K562 (cell line): ENCODE measurements around the gene FARP2. TPM values are rescaled to one million over a fixed set of nuclear protein-coding genes. Genes with fewer than 3 reads are reported as not detected.

Source experiments
- CSDE1 ChIP-seq, 2 experiments: fragments of 450-650 bp; IDR thresholded peaks; 2 replicates each; pipeline ENCODE4 v1.6.1; 2016; ENCODE audit warnings: mild to moderate bottlenecking in 1 of 2
- HDAC6 ChIP-seq: IDR thresholded peaks from 2 replicates; pipeline ENCODE4 v1.6.1; 2012; ENCODE audit warnings: low read depth, mild to moderate bottlenecking, control low read depth, inconsistent platforms, low read length, moderate library complexity
- HNRNPLL ChIP-seq: fragments of 200-400 bp; formaldehyde crosslinking; IDR thresholded peaks from 2 replicates; pipeline ENCODE4 v1.6.1; 2017; ENCODE audit warnings: low read length, low read depth, mild to moderate bottlenecking; ENCODE audit not compliant: poor library complexity, severe bottlenecking
- KDM1A ChIP-seq, 2 experiments: fragments of 450-650 bp; IDR thresholded peaks; 2 replicates each; pipeline ENCODE4 v1.6.1; 2016; ENCODE audit warnings: mild to moderate bottlenecking in 2 of 2
- SAP30 ChIP-seq: fragments of 200-600 bp; sonication (generic); IDR thresholded peaks from 2 replicates; pipeline ENCODE4 v1.6.1; 2012; ENCODE audit warnings: borderline replicate concordance, low read depth, mild to moderate bottlenecking, moderate library complexity, low read length, control low read depth, inconsistent platforms; ENCODE audit not compliant: insufficient read depth, poor library complexity, severe bottlenecking
- SRSF7 ChIP-seq: fragments of 200-400 bp; formaldehyde crosslinking; optimal IDR thresholded peaks from 2 replicates; pipeline ENCODE3; 2017; ENCODE audit warnings: mild to moderate bottlenecking, low read depth, low read length
- TFAM ChIP-seq: fragments of 250-450 bp; sonication (Bioruptor Pico); conservative IDR thresholded peaks from 2 replicates; pipeline ENCODE4 v1.5.0; 2021; ENCODE audit warnings: mild to moderate bottlenecking, moderate library complexity
- YY1 ChIP-seq, 3 experiments: IDR thresholded peaks; 2 replicates each; pipeline ENCODE4 v1.6.1; 2011; ENCODE audit warnings: low read length in 2 of 3, mild to moderate bottlenecking in 2 of 3, moderate library complexity in 2 of 3, borderline replicate concordance in 1 of 3, control low read depth in 1 of 3, low read depth in 1 of 3; ENCODE audit not compliant: insufficient read depth in 3 of 3, insufficient replicate concordance in 2 of 3, control insufficient read depth in 1 of 3, insufficient read length in 1 of 3; ENCODE audit errors: extremely low read depth in 1 of 3
- ZFP91 ChIP-seq: sonication (generic); formaldehyde crosslinking; IDR thresholded peaks from 2 replicates; pipeline ENCODE4 v1.8.0; 2022; ENCODE audit warnings: mild to moderate bottlenecking, missing genetic modification reagents
- ZNF589 ChIP-seq: fragments of 200-800 bp; sonication (Bioruptor generic); IDR thresholded peaks from 2 replicates; pipeline ENCODE4 v1.6.1; 2016; ENCODE audit warnings: low read depth, missing genetic modification characterization, missing compliant biosample characterization
- polyA plus RNA-seq, 8 experiments: library from polyadenylated mRNA; depleted of rRNA in 4 of 8; stranded (reverse) in 5 of 8; unstranded in 3 of 8; fragments of >200 nt; fragmentation: Nextera tagmentation in 2 of 8; fragmentation: Illumina TruSeq in 1 of 8; extraction: Ambion mirVana in 2 of 8; extraction: Trizol in 1 of 8; gene quantifications; 2 replicates each; pipeline versions ENCODE4 v1.2.1 to v1.2.3, GENCODE V29; 2011 to 2014; ENCODE audit warnings: inconsistent platforms in 1 of 8, missing spikeins in 1 of 8
- total RNA-seq, 7 experiments: library from RNA; depleted of rRNA in 6 of 7; stranded (reverse); fragments of >200 nt in 6 of 7; fragmentation: Illumina TruSeq in 2 of 7; extraction: Trizol in 2 of 7; gene quantifications; 2 replicates each; pipeline versions ENCODE4 v1.2.1 to v1.2.3, GENCODE V29; 2011 to 2021; ENCODE audit warnings: low replicate concordance in 1 of 7
- TF ChIP-seq, protein P1 (sequence below): fragments of 450-650 bp; IDR thresholded peaks from 2 replicates; pipeline ENCODE4 v1.6.1; 2016; ENCODE audit warnings: low read depth, mild to moderate bottlenecking, moderate library complexity
- TF ChIP-seq, protein P2 (sequence below): fragments of 250-450 bp; sonication (Bioruptor Pico); IDR thresholded peaks from 2 replicates; pipeline ENCODE4 v1.8.0; 2022; ENCODE audit warnings: inconsistent platforms
- TF ChIP-seq, protein P3 (sequence below): sonication (generic); formaldehyde crosslinking; IDR thresholded peaks from 2 replicates; pipeline ENCODE4 v1.8.1; 2023; ENCODE audit warnings: mild to moderate bottlenecking, missing genetic modification reagents
- TF ChIP-seq, protein P4 (sequence below): fragments of 250-450 bp; sonication (Bioruptor Pico); IDR thresholded peaks from 2 replicates; pipeline ENCODE4 v1.4.0; 2020; ENCODE audit warnings: mild to moderate bottlenecking
- TF ChIP-seq, protein P5 (sequence below): fragments of 450-650 bp; formaldehyde crosslinking; IDR thresholded peaks from 2 replicates; pipeline ENCODE4 v1.4.0; 2022; ENCODE audit warnings: missing genetic modification characterization

Gene FARP2
- total and polyA plus RNA-seq, 9 of the 15 experiments (the other 6 are each of a cell fraction or from before 2014, with no cell fraction given) = 4.1 to 38.1 (median 21.1) TPM

DNA sequence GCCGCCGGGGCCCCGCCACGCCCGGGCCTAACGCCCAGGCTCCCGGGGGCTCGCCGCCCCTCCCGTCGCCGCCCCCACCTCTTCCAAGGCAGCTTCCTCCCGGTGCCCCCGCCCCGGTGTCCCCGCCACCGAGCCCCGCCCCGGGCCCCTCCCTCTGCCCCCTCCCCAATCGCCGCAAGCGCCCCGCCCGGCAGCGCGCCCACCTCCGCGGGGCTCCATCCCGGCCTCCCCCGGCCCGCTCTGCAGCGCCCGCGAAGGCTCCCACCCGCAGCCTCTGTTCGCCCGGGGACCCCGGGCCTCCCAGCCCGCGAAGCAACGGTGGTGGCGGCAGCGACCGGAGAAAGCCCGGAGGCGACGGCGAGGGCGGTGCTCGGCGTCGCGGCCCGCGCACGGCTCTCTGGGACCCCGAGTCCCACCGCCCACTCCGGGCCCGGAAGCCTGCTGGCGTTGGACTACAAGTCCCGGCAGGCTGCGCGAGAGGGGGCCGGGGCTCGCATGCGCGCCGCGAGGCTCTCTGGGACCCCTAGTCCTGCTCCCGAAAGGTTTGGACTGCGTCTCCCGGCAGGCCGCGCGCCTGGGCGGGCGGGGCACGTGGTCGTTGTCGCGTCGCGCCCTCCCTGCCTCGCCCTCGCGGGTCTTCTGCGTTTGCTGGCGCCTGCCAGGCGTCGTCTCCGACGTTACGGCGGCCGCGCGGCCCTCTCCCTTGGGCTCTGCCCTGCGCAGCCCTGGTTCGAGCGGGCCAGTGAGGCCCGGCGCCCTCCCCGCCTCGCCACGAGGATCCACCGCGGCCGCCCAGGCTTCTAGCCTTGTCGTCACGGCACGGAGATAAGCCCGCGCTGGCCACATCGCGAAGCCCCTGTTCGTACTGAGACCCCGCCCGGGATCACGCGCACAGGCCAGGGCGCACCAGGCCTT, 152.4 kb downstream of the FARP2 start, which contains the start of gene STK25 (continued):
- no peak for TF ChIP-seq SRSF7
- no peak for TF ChIP-seq CSDE1 (IDR thresholded peaks at IDR 0.05)
- TF ChIP-seq TFAM = no peak
- no peak for TF ChIP-seq HDAC6
- TF ChIP-seq KDM1A (IDR thresholded peaks at IDR 0.05) = no peak
- TF ChIP-seq, protein P1, sequence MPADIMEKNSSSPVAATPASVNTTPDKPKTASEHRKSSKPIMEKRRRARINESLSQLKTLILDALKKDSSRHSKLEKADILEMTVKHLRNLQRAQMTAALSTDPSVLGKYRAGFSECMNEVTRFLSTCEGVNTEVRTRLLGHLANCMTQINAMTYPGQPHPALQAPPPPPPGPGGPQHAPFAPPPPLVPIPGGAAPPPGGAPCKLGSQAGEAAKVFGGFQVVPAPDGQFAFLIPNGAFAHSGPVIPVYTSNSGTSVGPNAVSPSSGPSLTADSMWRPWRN = no peak
- no peak for TF ChIP-seq HNRNPLL
- peak; percentile 62; the same call in 1 of the 2 replicates for TF ChIP-seq ZNF589 (CRISPR knock-in tag)
- TF ChIP-seq SAP30 = peak; percentile 4
- TF ChIP-seq, protein P2, sequence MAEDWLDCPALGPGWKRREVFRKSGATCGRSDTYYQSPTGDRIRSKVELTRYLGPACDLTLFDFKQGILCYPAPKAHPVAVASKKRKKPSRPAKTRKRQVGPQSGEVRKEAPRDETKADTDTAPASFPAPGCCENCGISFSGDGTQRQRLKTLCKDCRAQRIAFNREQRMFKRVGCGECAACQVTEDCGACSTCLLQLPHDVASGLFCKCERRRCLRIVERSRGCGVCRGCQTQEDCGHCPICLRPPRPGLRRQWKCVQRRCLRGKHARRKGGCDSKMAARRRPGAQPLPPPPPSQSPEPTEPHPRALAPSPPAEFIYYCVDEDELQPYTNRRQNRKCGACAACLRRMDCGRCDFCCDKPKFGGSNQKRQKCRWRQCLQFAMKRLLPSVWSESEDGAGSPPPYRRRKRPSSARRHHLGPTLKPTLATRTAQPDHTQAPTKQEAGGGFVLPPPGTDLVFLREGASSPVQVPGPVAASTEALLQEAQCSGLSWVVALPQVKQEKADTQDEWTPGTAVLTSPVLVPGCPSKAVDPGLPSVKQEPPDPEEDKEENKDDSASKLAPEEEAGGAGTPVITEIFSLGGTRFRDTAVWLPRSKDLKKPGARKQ (CRISPR knock-in tag) = no peak
- TF ChIP-seq YY1 (IDR thresholded peaks at IDR 0.05; ENCODE audit: borderline replicate concordance in 1 of 3, control insufficient read depth in 1 of 3, extremely low read depth in 1 of 3, insufficient read depth in 3 of 3, insufficient read length in 1 of 3, insufficient replicate concordance in 2 of 3, low read depth in 1 of 3, low read length in 2 of 3) = peak in 1 of 3 experiments; percentile 44
- TF ChIP-seq, protein P3, sequence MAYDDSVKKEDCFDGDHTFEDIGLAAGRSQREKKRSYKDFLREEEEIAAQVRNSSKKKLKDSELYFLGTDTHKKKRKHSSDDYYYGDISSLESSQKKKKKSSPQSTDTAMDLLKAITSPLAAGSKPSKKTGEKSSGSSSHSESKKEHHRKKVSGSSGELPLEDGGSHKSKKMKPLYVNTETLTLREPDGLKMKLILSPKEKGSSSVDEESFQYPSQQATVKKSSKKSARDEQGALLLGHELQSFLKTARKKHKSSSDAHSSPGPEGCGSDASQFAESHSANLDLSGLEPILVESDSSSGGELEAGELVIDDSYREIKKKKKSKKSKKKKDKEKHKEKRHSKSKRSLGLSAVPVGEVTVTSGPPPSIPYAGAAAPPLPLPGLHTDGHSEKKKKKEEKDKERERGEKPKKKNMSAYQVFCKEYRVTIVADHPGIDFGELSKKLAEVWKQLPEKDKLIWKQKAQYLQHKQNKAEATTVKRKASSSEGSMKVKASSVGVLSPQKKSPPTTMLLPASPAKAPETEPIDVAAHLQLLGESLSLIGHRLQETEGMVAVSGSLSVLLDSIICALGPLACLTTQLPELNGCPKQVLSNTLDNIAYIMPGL (CRISPR knock-in tag) = peak; percentile 92
- no peak for TF ChIP-seq ZFP91 (CRISPR knock-in tag)
- TF ChIP-seq, protein P4, sequence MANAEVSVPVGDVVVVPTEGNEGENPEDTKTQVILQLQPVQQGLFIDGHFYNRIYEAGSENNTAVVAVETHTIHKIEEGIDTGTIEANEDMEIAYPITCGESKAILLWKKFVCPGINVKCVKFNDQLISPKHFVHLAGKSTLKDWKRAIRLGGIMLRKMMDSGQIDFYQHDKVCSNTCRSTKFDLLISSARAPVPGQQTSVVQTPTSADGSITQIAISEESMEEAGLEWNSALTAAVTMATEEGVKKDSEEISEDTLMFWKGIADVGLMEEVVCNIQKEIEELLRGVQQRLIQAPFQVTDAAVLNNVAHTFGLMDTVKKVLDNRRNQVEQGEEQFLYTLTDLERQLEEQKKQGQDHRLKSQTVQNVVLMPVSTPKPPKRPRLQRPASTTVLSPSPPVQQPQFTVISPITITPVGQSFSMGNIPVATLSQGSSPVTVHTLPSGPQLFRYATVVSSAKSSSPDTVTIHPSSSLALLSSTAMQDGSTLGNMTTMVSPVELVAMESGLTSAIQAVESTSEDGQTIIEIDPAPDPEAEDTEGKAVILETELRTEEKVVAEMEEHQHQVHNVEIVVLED (CRISPR knock-in tag) = peak; percentile 96
- TF ChIP-seq, protein P5, sequence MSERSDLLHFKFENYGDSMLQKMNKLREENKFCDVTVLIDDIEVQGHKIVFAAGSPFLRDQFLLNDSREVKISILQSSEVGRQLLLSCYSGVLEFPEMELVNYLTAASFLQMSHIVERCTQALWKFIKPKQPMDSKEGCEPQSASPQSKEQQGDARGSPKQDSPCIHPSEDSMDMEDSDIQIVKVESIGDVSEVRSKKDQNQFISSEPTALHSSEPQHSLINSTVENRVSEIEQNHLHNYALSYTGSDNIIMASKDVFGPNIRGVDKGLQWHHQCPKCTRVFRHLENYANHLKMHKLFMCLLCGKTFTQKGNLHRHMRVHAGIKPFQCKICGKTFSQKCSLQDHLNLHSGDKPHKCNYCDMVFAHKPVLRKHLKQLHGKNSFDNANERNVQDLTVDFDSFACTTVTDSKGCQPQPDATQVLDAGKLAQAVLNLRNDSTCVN (CRISPR knock-in tag) = no peak
